ENCODE results near the gene TBC1D1. TPM values are rescaled to one million over a fixed set of nuclear protein-coding genes. Genes with fewer than 3 reads are reported as not detected.

TBC1D1 gene
- total and polyA plus RNA-seq, 2 donors (not counting 3 experiments of a cell fraction or from before 2014, with no cell fraction given) = 63.5 to 116 TPM

- H3K27me3 ChIP-seq (ENCODE audit: control insufficient read depth in 2 of 2, insufficient read depth in 2 of 2, low read length in 2 of 2) = no peaks in the 10 kb centered on the region
- no peaks in the 10 kb centered on the region for H3K79me2 ChIP-seq (ENCODE audit: control insufficient read depth, insufficient read depth, low read length)
- H4K20me1 ChIP-seq (replicated peaks; ENCODE audit: control insufficient read depth, extremely low read depth, insufficient read depth, low read length) = no peaks in the 10 kb centered on the region
- H2AFZ ChIP-seq (ENCODE audit: low read depth, low read length) = no peak overlapping the region
- no peak overlapping the region for H3K27ac ChIP-seq (ENCODE audit: insufficient read depth, low read depth, low read length)
- H3K4me1 ChIP-seq (ENCODE audit: control insufficient read depth, extremely low read depth, insufficient read depth, low read length) = no peaks in the 10 kb centered on the region
- H3K9me3 ChIP-seq (replicated peaks; ENCODE audit: control insufficient read depth, insufficient read depth, low read length) = no peaks in the 10 kb centered on the region
- H3K4me2 ChIP-seq (ENCODE audit: insufficient read depth, low read length) = no peak overlapping the region
- BruUV-seq (replicated peaks) = no TSS peak
- peaks cover 0 to 3% of the 10 kb centered on the region in 2 experiments for H3K36me3 ChIP-seq (ENCODE audit: control insufficient read depth in 2 of 2, extremely low read depth in 1 of 2, insufficient read depth in 2 of 2, low read length in 2 of 2)
- ChIA-PET POLR2A (no interaction called here), CTCF (interaction anchor here (0.9 to 1.0 kb wide), 2 partner anchors 11 to 20 kb away, joined by 3 read pairs; no protein-coding TSS in a partner anchor)
- DNase-seq (ENCODE audit: low read depth, low spot score) (no peak), FAIRE-seq (no peak)
- no peak for TF ChIP-seq POLR2A (IDR thresholded peaks at IDR 0.05; ENCODE audit: low read depth, low read length)
- no peak for TF ChIP-seq MAX (IDR thresholded peaks at IDR 0.05; ENCODE audit: insufficient read depth, insufficient read length)
- TF ChIP-seq GATA2 (IDR thresholded peaks at IDR 0.05; ENCODE audit: insufficient read depth, insufficient read length, low read depth, low read length) = no peak
- no peak for TF ChIP-seq MYC (IDR thresholded peaks at IDR 0.05; ENCODE audit: low read depth, low read length)
- no peak for TF ChIP-seq EZH2 (IDR thresholded peaks at IDR 0.05; ENCODE audit: borderline replicate concordance, low read depth, low read length, severe bottlenecking)
- TF ChIP-seq, protein P1, sequence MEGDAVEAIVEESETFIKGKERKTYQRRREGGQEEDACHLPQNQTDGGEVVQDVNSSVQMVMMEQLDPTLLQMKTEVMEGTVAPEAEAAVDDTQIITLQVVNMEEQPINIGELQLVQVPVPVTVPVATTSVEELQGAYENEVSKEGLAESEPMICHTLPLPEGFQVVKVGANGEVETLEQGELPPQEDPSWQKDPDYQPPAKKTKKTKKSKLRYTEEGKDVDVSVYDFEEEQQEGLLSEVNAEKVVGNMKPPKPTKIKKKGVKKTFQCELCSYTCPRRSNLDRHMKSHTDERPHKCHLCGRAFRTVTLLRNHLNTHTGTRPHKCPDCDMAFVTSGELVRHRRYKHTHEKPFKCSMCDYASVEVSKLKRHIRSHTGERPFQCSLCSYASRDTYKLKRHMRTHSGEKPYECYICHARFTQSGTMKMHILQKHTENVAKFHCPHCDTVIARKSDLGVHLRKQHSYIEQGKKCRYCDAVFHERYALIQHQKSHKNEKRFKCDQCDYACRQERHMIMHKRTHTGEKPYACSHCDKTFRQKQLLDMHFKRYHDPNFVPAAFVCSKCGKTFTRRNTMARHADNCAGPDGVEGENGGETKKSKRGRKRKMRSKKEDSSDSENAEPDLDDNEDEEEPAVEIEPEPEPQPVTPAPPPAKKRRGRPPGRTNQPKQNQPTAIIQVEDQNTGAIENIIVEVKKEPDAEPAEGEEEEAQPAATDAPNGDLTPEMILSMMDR (IDR thresholded peaks at IDR 0.05; ENCODE audit: extremely low read depth in 1 of 2, insufficient read depth in 1 of 2, low read depth in 1 of 2, low read length in 2 of 2) = no peak
- no peak for TF ChIP-seq FOS (IDR thresholded peaks at IDR 0.05; ENCODE audit: borderline replicate concordance, insufficient read depth, low read length)
- TF ChIP-seq JUN (IDR thresholded peaks at IDR 0.05; ENCODE audit: borderline replicate concordance, insufficient read depth, insufficient read length, low read depth) = no peak
- no peak for TF ChIP-seq POLR2AphosphoS5 (IDR thresholded peaks at IDR 0.05; ENCODE audit: insufficient read depth, low read depth, low read length)
- H3K9ac ChIP-seq (replicated peaks; ENCODE audit: extremely low read depth, insufficient read depth, low read length) = no peak overlapping the region
- intact Hi-C loops (cut with micrococcal nuclease) = no loop called here
- dilution Hi-C loops (cut with MboI; ENCODE audit: extremely low pct_ligation_motif_present, low sequenced_read_pairs) = no loop called here
- no peak overlapping the region for H3K4me3 ChIP-seq (replicated peaks in 1 of 3; ENCODE audit: insufficient read depth in 1 of 3, low read depth in 1 of 3, low read length in 3 of 3)
- no peaks in the 10 kb centered on the region for H3K9me1 ChIP-seq (replicated peaks; ENCODE audit: control insufficient read depth, extremely low read depth, insufficient read depth, low read length)
These were observed 220.8 kb downstream of the TBC1D1 start for GRCh38 chr4:38111717-38112116.

Data from endothelial cell of umbilical vein (primary cell).